NCI-H524 (cell line): ENCODE results near the gene CLSTN2.

Experiments used
- DNase-seq, 2 experiments: peaks; one replicate each; lab custom pipeline; 2025; lab: John Stamatoyannopoulos, UW

CLSTN2 gene

DNA sequence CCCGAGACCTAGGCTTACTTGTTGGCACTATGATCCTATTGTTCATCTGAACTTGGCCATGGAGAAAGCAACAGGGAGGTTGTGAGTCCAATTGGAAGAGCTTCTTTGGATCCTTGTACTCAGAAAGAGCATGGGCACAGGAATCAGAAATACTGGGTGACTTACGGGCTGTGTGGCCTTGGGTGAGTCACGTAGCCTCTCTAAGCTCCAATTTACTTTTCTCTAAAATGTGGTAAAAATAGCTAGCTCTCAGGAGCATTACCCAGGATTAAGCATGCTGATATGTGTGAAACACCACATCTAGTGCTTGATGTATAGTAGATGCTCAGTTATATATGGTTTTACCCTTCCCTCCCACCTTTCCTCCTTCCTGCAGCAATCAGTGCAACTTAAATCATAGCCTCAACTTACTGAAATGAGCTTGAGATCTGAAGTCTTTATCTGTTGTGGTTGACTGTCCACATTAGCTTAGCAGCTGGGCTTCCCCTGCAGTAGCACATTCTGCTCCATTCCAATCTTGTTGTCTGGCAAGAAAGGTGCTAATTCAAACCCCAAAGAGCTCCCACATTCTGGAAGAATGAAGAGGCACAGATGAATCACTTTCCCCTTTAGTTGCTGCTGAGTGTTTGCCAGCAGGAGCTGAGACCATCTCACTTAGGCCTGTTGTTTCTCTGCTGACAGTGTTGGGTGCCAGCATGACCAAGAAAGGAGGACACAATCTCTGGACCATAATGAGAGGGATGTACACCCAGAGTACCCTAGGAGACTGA, 443.8 kb downstream of the CLSTN2 start:
- DNase-seq: no peak

DNA sequence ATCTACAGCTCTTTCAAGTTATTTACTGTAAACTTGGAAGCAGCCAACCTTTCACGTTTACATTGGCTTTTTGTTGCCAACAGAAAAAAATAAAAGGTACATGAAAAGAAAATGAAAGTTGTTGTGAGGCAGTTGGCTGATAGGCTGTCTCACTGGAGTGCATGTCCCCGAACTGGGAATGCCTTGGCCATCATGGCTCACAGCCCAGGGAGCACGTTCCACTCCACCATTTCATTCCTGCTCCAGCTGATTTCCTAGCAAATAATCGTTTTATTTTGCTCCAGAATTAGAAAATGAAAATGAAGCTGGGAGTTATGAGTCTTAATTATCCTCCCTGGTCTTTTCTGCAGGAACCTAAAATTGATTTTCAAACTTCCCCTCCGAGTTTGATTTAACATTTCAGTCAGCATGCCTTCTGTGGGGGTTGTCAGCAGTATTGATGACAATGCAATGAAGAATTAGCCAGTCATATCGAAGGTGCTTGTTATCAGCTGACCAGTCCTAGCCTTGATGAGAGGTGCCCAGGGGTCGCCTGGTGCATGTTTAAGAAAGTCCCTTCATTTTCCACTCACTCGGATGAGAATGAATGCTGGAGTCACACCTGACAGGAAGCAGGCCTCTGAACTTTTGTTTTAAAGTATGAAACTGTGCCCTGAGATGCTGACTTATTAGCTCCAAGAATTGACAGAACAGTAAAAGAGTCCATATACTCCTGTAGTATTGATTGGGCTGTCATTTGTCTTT, 449.2 kb downstream of the CLSTN2 start:
- no peak for DNase-seq

DNA sequence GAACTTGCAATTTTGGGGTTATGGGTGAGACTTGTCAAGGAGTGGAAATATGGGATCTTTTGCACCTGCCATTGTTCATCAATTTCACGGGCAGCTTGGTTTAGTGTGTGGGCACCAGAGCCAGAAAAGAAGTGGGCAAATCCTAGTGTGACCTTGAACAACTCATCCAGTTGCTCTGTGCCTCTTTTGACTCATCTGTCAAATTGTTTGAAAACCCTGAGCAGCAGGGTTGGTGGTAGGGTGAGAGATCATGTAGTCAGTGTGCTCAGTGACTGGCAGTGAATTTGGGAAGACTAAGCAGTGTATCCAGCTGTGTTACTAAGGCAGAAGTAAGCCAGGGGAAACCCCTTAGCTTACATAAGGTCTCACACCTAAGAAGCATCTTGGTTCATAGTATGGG, 449.9 kb downstream of the CLSTN2 start:
- no peak for DNase-seq

DNA sequence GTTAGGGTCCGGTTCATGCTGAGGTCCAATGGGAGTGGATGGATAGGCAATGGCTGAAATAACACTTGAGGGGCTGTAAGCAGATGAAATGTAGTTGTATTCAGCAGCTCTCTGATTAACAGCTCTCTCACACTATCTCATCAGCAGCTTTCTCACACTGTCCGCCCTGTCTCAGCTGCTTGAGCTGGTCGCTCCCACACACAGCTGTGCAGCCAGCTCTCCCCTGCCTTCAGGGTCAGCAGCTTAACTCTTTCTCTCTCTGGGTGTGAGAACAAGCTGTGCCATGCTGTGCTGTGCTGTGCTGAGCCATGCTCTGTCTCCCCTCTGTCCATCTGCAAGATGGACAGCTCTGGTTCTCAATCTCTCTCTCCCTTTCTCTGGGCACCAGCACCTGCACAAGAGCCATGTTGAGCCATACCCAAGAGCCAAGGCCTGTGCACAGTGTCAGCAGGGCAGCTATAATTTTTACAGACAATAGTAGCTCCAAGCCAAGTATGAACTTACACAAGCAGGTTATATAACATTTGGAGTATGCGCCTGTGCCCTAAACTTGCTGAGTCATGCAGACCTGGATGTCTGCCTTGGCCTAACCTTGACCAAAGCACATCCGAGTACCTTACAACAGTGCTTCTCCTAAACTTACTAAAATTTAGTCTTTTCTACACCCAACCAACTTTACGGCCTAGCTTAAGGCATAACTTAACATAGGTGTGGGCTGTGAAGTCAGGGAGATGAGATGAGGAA, 451.5 kb downstream of the CLSTN2 start:
- no peak for DNase-seq

DNA sequence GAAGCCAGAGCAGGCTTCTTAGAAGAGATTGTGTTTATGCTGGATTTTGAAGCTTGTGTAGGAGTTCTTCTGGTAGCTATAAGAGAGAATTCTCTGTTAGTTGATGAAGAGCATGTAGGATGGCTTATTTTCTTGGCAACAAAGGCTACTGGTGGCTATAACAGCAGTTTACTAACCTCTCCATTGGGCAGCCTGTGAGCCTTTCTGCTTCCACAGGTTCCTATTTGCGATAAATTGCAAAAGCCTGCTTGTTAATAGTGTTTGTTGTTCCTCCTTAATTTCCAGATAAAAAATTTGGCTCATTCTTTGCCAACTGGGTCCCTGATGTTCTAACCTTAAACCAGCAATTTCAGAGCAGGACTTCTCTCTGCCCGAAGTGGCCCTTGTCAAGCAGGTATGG, 452.3 kb downstream of the CLSTN2 start:
- no peak for DNase-seq

DNA sequence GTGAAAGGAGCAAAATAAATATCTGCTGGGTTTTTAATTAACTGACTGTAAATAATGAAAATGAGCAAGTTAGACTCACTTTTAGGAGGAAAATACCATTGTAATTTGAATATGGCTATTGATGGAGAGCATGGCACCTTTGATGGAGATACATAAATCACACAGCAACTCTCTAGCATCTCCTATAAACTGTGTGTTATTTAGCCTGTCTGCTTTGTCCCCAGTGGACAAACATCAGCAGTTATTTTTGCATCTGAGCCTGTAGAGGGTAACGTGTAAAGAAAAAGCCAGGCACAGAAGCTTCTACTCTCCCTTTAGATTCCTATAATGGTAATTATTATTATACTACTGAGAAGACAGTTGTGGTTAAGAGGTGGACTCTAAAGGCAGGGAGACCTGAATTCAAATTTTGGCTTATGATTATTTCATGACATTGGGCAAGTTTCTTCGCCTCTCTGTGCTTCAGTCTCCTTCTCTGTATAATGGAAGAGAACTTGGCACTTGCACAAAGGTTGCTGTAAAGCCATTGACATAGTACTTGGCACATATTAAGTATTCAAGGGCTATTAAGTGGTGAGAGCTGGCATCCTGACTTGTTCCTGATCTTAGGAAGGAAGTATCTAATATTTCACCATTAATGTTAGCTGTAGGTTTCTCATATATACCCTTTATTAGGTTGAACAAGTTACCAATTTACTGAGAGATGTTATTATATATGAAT, 453.4 kb downstream of the CLSTN2 start:
- peak; percentile 42 to 86 for DNase-seq

DNA sequence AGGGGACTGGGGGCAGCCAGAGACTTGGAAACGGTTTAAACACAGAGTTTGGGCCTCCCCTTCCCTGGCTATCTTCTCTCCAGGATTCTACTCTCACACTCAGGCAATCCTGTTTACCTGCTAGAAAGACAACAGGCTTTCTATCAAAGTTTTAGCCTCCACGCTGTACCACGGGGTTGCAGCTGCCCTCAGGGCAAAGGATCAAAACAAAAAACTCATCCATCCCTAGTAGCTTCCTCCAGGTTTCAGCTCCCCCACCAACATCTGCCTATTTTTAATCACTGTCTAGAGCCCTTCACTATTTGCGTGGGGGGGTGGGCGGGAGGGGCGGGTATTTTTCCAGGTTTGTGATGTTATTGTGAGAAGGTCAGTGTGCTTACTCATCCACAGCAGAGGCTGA, 456.1 kb downstream of the CLSTN2 start:
- peak; percentile 65 to 83 for DNase-seq

DNA sequence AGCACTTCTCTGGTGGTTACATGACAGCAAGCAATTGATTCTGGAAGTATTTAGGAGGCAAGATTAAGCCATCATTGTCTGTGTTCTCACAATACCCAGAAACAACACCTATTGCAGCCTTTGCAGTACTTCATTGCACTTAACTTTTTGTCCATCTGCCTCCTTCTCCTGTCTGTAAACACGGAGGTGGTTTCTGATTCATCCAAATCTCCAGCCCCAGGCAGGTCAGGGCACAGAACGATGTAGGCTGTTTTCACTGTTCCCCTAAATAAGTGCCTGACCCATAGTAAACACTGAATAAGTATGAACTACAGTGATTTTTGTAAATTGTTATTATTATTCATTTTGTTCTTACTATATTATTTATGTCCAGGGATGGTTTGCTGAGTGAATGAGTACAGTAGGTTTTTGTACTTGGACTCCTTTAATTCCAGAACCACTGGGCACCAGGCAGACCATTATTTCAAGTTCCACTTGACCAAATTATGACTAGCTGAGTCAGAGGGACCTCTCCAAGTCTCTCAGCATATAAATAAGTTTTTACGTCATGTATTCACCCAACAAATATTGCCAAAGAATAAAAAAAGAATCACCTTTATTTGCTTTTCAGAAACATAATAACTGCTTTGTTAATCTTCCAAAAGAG, 459.6 kb downstream of the CLSTN2 start:
- DNase-seq: peak; percentile 58 to 83

DNA sequence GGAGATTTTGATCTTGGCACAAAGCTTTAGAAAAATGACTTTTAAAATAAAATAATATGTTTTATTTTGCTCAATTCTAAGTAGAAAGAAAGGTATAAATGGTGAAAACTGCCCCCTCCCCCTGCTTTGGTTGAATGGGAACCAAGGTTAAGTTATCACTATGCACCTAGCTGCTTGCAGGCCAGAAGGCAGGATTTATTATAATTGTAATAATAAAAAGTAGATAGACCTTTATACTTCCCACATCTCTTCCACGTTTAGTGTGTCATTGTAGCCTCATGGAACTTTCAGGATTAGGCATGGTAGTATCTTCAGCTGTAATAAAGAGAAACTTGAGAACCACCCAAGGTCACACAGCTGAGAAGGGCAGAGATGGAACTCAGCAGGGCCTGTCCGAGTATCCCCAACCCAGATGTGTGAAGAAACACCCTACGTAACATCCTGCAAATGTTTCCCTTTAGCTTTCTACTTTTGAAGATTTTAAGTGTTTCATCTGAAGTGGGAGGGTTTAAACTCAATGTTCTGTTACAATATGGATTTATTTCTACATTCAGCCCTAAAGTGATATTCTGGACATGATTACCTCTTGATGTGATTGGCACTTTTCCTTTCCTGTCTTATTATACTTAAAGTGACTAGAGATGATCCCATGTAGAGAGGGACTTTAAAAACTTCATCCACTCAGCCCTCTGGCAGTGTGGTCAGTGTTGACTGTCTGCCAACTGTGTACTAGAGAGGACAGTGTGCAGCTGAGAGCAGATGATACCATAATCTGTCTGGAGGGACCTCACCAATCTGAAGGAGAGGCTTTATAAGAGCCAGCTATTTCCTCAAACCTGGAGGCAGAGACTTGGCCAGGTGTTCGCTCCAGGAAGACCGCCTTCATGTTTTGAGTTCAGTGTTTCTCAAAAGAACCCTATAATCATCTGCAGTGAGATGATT, 460.4 kb downstream of the CLSTN2 start:
- DNase-seq: peak; percentile 24 to 63

DNA sequence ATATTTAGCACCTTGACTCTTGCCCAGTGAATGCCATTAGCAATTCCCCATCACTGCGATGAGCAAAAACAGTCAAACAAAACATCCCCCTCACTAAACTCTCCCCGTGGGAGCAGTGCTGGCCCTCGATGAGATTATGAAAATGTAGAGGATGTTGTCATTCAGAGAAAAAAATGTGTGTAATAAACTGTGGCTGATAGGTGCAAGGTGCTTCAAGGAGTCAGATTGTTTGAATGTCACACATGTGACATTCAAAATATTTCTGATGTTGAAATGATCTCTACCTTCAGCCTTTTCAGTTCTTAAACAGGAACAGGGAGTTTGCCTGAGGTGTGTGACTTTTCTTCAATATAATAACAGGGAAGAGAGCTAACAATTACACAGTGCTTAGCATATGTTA, 461.1 kb downstream of the CLSTN2 start:
- no peak for DNase-seq

DNA sequence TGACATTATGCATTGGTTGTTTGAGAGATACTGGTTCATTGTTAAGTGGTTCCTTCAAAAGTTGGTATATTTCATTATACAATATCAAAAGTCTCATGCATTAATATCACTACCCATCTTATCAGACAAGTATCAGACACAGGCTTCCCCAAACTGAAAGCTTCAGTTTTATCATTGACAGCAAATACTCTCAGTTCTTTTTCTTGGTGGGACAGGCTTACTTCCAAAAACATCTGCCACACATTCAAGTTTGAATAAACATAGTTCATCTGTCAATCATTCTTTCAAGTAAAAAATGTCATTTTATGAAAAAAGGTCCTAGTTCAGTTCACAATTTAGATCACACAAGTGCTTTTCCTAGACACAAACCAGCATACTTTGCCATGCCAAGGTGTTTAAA, 462.9 kb downstream of the CLSTN2 start:
- no peak for DNase-seq

DNA sequence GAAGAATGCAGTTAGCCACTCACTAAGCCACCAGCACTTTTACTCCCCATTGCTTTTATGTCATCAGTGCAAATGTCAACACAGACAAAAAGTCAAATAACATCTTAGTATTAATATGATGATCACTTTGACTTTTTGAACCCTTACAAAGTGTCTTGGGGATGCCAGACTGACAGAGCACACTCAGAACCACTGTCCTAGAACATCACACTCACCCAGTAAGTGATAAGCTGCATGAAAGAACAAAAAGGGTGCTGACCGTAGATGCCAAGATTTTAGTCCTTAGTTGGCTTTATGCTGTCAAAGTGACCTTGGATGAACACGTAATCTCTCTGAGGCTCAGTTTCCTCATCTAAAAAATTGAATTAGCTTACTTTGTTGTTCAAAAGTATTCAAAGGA, 463.4 kb downstream of the CLSTN2 start:
- no peak for DNase-seq

DNA sequence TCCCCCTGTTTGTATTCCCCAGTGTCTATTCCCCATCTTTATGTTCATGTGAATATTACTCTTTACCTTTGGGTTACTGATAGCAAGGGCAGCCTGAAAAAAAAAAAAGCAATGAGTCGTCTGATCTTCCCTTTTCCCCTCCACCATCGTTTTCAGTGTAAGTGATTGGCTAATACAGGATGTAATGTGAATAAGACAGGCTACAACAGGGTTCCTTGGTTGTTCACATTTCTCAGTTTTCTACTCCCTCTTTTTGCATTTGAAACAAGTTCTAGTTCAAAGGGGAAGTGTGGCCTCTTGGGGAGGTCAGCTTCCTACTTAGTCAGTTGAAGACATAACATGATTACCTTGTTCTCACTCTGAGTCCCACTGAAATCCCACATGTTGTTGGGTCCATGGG, 464.9 kb downstream of the CLSTN2 start:
- no peak for DNase-seq

DNA sequence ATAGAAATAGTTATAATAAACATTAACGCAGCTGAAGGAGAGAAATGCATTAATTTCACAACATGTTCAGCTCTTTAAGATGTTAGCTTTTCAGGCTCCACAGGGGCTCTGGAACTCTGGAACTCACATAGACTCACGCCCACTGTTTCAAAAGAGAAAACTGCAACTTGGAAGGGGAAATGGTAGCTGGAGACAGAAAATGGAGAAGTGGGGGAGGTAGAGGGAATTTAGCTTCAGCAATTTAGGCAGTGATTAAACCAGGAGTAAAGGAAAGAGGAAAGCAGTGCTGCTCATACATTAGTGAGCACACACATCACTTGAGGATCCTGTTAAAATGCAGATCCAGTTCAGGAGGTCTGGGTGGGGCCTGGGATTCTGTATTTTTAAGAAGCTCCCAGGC, 468.1 kb downstream of the CLSTN2 start:
- no peak for DNase-seq

DNA sequence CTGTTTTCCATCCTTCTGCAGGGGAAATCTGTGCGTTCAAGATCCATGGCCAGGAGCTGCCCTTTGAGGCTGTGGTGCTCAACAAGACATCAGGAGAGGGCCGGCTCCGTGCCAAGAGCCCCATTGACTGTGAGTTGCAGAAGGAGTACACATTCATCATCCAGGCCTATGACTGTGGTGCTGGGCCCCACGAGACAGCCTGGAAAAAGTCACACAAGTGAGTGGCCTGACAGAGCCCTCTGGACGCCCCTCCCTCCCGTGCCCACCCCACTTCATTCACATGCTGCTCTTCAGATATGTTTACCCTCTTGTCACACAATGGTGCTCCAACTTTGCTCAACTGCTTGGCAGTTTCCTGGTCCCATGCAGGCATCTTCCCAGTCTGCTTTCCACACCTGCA, 468.6 kb downstream of the CLSTN2 start:
- DNase-seq: no peak

DNA sequence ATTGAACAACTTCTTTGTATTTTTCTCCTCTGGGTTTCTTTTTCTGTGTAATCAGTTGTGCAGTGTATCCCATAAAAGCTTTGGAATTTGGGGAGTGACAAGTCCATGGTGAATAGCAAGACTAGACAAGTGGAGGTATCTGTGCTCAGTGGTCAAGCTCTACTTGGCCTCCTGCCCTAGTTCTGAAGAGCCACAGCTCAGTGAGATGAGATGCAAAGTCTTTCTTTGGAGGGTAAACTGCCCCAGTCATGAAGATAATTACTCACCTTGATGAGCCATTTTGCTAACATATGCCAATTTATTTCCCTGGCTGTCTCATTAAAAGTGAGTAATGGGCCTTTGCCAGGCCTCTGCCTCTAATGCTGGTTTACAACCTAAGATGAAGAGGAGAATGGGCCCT, 471.7 kb downstream of the CLSTN2 start:
- DNase-seq: peak in 1 of 2 experiments; percentile 22

DNA sequence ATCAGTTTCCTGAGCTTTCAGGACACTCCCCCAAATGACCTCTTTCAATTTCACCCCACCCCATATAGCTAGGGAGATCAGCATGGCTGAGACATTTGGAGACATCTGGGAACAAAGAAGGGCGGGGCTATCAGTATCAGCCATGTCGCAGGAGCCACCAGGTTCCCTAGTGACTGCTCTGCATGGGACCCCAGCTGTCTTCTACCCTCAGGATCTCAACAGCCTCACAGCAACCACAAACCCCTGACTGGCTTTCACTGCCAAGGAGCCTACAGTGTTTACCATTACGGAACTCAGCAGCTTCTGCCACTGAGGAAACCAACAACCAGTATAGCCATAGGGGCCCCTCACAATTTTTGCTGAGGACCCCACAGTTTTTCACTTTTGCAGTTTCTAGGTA, 473.3 kb downstream of the CLSTN2 start:
- DNase-seq: no peak

DNA sequence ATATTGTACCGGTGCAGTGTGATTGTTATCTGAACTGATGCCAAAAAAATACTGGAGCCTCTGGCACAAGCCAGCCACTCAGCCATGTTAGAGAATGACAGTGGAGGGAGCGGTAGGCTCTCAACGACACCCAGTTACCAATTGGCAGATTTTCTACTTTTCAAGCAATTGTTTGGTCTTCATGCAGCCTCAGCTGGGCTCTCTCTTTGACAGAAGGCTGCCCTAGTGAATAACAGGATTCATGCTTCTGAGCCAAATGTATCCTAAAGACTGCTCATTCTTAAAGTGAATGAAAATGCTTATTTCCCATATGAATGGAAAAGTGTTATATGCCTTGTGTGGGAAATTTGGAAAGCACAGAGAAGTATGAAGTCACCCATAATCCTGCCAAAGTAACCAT, 481.7 kb downstream of the CLSTN2 start:
- DNase-seq: no peak

DNA sequence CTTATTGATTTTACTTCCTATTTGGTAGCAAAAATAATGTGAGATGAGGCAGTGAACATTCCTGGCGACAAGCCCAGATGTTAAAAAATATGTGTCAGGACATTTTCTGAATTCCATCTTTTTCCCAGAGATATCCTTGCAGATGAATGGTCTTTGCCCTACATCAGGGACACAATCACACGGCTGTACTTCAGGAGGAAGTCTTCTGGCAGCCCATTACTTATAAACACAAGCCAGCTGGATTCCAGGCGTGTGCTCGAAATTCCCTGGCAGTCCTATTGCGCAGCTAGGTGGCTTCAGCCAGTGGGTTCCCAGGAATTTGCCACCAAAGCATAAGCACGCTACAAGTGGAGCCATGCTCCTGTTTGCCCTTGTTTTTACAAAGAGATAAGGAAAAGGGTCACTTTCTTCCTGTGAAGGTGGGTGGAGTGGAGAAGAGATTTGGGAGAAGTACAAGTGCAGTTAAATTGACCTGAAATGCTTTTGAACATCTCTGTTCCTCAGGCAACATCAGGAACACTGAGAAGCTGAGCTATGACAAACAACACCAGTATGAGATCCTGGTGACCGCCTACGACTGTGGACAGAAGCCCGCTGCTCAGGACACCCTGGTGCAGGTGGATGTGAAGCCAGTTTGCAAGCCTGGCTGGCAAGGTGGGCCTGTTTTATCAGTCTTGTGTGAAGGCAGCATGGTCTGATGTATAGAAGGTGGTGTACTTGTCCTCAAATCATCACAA, 485.8 kb downstream of the CLSTN2 start:
- DNase-seq: no peak

DNA sequence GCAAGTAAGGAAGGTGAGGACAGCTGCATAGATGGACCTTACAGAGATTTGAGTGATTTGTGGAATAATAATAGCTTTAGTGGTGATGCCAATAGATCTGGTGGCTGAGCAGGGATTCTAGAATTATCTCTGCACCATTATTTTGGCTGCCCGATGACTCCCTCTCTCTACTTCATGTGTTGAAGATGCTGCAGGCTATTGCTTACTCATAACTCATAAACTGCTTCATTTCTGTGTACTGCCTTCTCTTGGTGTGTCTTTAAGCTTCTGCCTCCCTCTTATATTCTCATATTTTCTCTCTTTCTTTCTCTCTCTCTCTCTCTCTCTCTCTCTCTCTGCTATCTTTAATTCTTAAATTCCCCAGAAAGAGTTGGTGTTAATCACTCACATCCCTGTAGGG, 486.9 kb downstream of the CLSTN2 start:
- no peak for DNase-seq
